Glutamatergic neuron (in vitro differentiated cells): ENCODE results near the gene TMEM132C. TPM values are rescaled to one million over a fixed set of nuclear protein-coding genes. Genes with fewer than 3 reads are reported as not detected.

Source experiments
- DNase-seq: peaks from one replicate; pipeline ENCODE4 v3.0.0; 2022
- H3K27ac Mint-ChIP-seq: one replicate; pipeline ENCODE4 v1.8.0; 2020; ENCODE audit warnings: mild to moderate bottlenecking, mixed read lengths, inconsistent platforms; ENCODE audit not compliant: unreplicated experiment
- H3K27me3 Mint-ChIP-seq: one replicate; pipeline ENCODE4 v1.8.0; 2020; ENCODE audit warnings: mild to moderate bottlenecking, moderate library complexity, mixed read lengths, inconsistent platforms; ENCODE audit not compliant: unreplicated experiment
- H3K36me3 Mint-ChIP-seq: one replicate; pipeline ENCODE4 v1.8.0; 2020; ENCODE audit warnings: mild to moderate bottlenecking, mixed read lengths, inconsistent platforms; ENCODE audit not compliant: unreplicated experiment
- H3K4me1 Mint-ChIP-seq: one replicate; pipeline ENCODE4 v1.8.0; 2020; ENCODE audit warnings: mild to moderate bottlenecking, low read depth, mixed read lengths, inconsistent platforms; ENCODE audit not compliant: unreplicated experiment
- H3K4me3 Mint-ChIP-seq: one replicate; pipeline ENCODE4 v1.8.0; 2020; ENCODE audit warnings: mild to moderate bottlenecking, mixed read lengths, inconsistent platforms; ENCODE audit not compliant: unreplicated experiment
- H3K9me3 Mint-ChIP-seq: one replicate; pipeline ENCODE4 v1.8.0; 2020; ENCODE audit warnings: mild to moderate bottlenecking, moderate library complexity, mixed read lengths, inconsistent platforms; ENCODE audit not compliant: unreplicated experiment
- CTCF ChIP-seq: fragments of 200-600 bp; sonication (generic); IDR thresholded peaks from one replicate; pipeline ENCODE4 v1.5.0; 2021; ENCODE audit not compliant: partially characterized antibody, unreplicated experiment
- total RNA-seq: library from RNA; stranded (reverse); fragmentation: NEBNext Ultra II Directional; extraction: Animal tissue kit (Norgen Biotek cat#: 25700); gene quantifications from one replicate; pipeline ENCODE4 v1.2.1, GENCODE V29; 2021; ENCODE audit not compliant: unreplicated experiment

TMEM132C gene
- total RNA-seq, 1 donor from 2014 or later, result 8.0 TPM

GRCh38 chr12:128424931-128425431 lies 158.0 kb downstream of the TMEM132C start:
- Mint-ChIP-seq H3K9me3 (peaks cover 14% of the 10 kb centered on the region), H3K27me3 (peaks cover 2% of the 10 kb centered on the region), H3K27ac (no peak overlapping the region), H3K36me3 (peaks cover 7% of the 10 kb centered on the region), H3K4me1 (no peaks in the 10 kb centered on the region), H3K4me3 (no peak overlapping the region)
- DNase-seq, result no peak
- TF ChIP-seq CTCF, result no peak

- H3K27me3 Mint-ChIP-seq, result peaks cover 2% of the 10 kb centered on the region
- H3K4me3 Mint-ChIP-seq, result no peak overlapping the region
- H3K9me3 Mint-ChIP-seq, result peaks cover 10% of the 10 kb centered on the region
- H3K4me1 Mint-ChIP-seq, result no peaks in the 10 kb centered on the region
- no peak overlapping the region for H3K27ac Mint-ChIP-seq
- TF ChIP-seq CTCF, result no peak
- H3K36me3 Mint-ChIP-seq, result peaks cover 7% of the 10 kb centered on the region
- no peak for DNase-seq
Observed at GRCh38 chr12:128425666-128426331, 158.8 kb downstream of the TMEM132C start.

GRCh38 chr12:128426511-128426910 lies 159.5 kb downstream of the TMEM132C start:
- no peak overlapping the region for H3K27ac Mint-ChIP-seq
- peaks cover 2% of the 10 kb centered on the region for H3K27me3 Mint-ChIP-seq
- peaks cover 7% of the 10 kb centered on the region for H3K36me3 Mint-ChIP-seq
- TF ChIP-seq CTCF, result no peak
- no peaks in the 10 kb centered on the region for H3K4me1 Mint-ChIP-seq
- peaks cover 5% of the 10 kb centered on the region for H3K9me3 Mint-ChIP-seq
- no peak for DNase-seq
- no peak overlapping the region for H3K4me3 Mint-ChIP-seq

- DNase-seq, result no peak
- no peak for TF ChIP-seq CTCF
- Mint-ChIP-seq H3K36me3 (no peaks in the 10 kb centered on the region), H3K4me1 (peaks cover 12% of the 10 kb centered on the region), H3K4me3 (no peak overlapping the region), H3K9me3 (peaks cover 9% of the 10 kb centered on the region), H3K27me3 (peaks cover 2% of the 10 kb centered on the region), H3K27ac (no peak overlapping the region)
Observed at GRCh38 chr12:128439796-128440195, 172.8 kb downstream of the TMEM132C start.

- peaks cover 2% of the 10 kb centered on the region for H3K27me3 Mint-ChIP-seq
- H3K9me3 Mint-ChIP-seq, result peaks cover 9% of the 10 kb centered on the region
- no peak for TF ChIP-seq CTCF
- no peaks in the 10 kb centered on the region for H3K36me3 Mint-ChIP-seq
- peak overlapping the region; percentile 25 for H3K27ac Mint-ChIP-seq
- peaks cover 20% of the 10 kb centered on the region for H3K4me1 Mint-ChIP-seq
- no peak overlapping the region for H3K4me3 Mint-ChIP-seq
- DNase-seq, result no peak
Observed at GRCh38 chr12:128442096-128442495, 175.1 kb downstream of the TMEM132C start.
